Activated T-cell treated with anti-CD3 and anti-CD28 coated beads, Interleukin-2, amount 50 U/mL, for 24 hours (primary cell): Measurements from ENCODE around the gene SLC35F3.

ENCODE experiments used
- DNase-seq: peaks from one replicate; pipeline ENCODE4 v3.0.0-alpha.2; 2020
- H3K27ac Mint-ChIP-seq: 2 replicates; pipeline ENCODE4 v1.8.0; 2020; ENCODE audit warnings: mild to moderate bottlenecking, mixed read lengths
- H3K27me3 Mint-ChIP-seq: 2 replicates; pipeline ENCODE4 v1.8.0; 2020; ENCODE audit warnings: mixed read lengths
- H3K36me3 Mint-ChIP-seq: 2 replicates; pipeline ENCODE4 v1.8.0; 2020; ENCODE audit warnings: low read depth, mixed read lengths
- H3K4me1 Mint-ChIP-seq: 2 replicates; pipeline ENCODE4 v1.8.0; 2020; ENCODE audit warnings: low read depth, mixed read lengths
- H3K4me3 Mint-ChIP-seq: 2 replicates; pipeline ENCODE4 v1.8.0; 2020; ENCODE audit warnings: mild to moderate bottlenecking, moderate library complexity, mixed read lengths
- H3K9me3 Mint-ChIP-seq: 2 replicates; pipeline ENCODE4 v1.8.0; 2020; ENCODE audit warnings: mixed read lengths

Gene SLC35F3

GRCh38 chr1:233936842-233937241, 32.4 kb downstream of the SLC35F3 start:
- Mint-ChIP-seq H3K36me3 (no peaks in the 10 kb centered on the region), H3K4me1 (no peaks in the 10 kb centered on the region), H3K27ac (no peak overlapping the region), H3K9me3 (no peaks in the 10 kb centered on the region), H3K4me3 (no peak overlapping the region), H3K27me3 (peaks cover 8% of the 10 kb centered on the region)
- no peak for DNase-seq

- Mint-ChIP-seq H3K9me3 (no peaks in the 10 kb centered on the region), H3K36me3 (no peaks in the 10 kb centered on the region), H3K4me3 (no peak overlapping the region), H3K27ac (no peak overlapping the region), H3K27me3 (peaks cover 12% of the 10 kb centered on the region), H3K4me1 (no peaks in the 10 kb centered on the region)
- no peak for DNase-seq
Measured at GRCh38 chr1:233938476-233938875, 34.0 kb downstream of the SLC35F3 start.

- Mint-ChIP-seq H3K36me3 (no peaks in the 10 kb centered on the region), H3K9me3 (no peaks in the 10 kb centered on the region), H3K4me3 (no peak overlapping the region), H3K27ac (no peak overlapping the region), H3K4me1 (no peaks in the 10 kb centered on the region), H3K27me3 (peaks cover 12% of the 10 kb centered on the region)
- no peak for DNase-seq
Measured at GRCh38 chr1:233939451-233939850, 35.0 kb downstream of the SLC35F3 start.

- Mint-ChIP-seq H3K4me1 (peaks cover 1% of the 10 kb centered on the region), H3K27ac (no peak overlapping the region), H3K27me3 (peaks cover 12% of the 10 kb centered on the region), H3K4me3 (no peak overlapping the region), H3K36me3 (no peaks in the 10 kb centered on the region), H3K9me3 (no peaks in the 10 kb centered on the region)
- no peak for DNase-seq
Measured at GRCh38 chr1:233940908-233941307, 36.4 kb downstream of the SLC35F3 start.

- Mint-ChIP-seq H3K27ac (no peak overlapping the region), H3K27me3 (peaks cover 8% of the 10 kb centered on the region), H3K36me3 (no peaks in the 10 kb centered on the region), H3K4me3 (no peak overlapping the region), H3K9me3 (no peaks in the 10 kb centered on the region), H3K4me1 (peaks cover 1% of the 10 kb centered on the region)
- DNase-seq = no peak
Measured at GRCh38 chr1:233944601-233945000, 40.1 kb downstream of the SLC35F3 start.

GRCh38 chr1:233945573-233945972, 41.1 kb downstream of the SLC35F3 start:
- DNase-seq = no peak
- H3K4me3 Mint-ChIP-seq = no peak overlapping the region
- H3K27me3 Mint-ChIP-seq = peaks cover 8% of the 10 kb centered on the region
- peaks cover 1% of the 10 kb centered on the region for H3K4me1 Mint-ChIP-seq
- H3K36me3 Mint-ChIP-seq = no peaks in the 10 kb centered on the region
- H3K9me3 Mint-ChIP-seq = no peaks in the 10 kb centered on the region
- H3K27ac Mint-ChIP-seq = no peak overlapping the region

GRCh38 chr1:233945979-233946378, 41.5 kb downstream of the SLC35F3 start:
- H3K4me1 Mint-ChIP-seq = peaks cover 1% of the 10 kb centered on the region
- no peak for DNase-seq
- H3K9me3 Mint-ChIP-seq = no peaks in the 10 kb centered on the region
- H3K27me3 Mint-ChIP-seq = peaks cover 8% of the 10 kb centered on the region
- H3K4me3 Mint-ChIP-seq = no peak overlapping the region
- no peak overlapping the region for H3K27ac Mint-ChIP-seq
- no peaks in the 10 kb centered on the region for H3K36me3 Mint-ChIP-seq

- H3K4me1 Mint-ChIP-seq = peaks cover 1% of the 10 kb centered on the region
- H3K9me3 Mint-ChIP-seq = peaks cover 3% of the 10 kb centered on the region
- no peak for DNase-seq
- H3K27ac Mint-ChIP-seq = no peak overlapping the region
- no peak overlapping the region for H3K4me3 Mint-ChIP-seq
- peaks cover 8% of the 10 kb centered on the region for H3K27me3 Mint-ChIP-seq
- H3K36me3 Mint-ChIP-seq = no peaks in the 10 kb centered on the region
Measured at GRCh38 chr1:233946724-233947123, 42.2 kb downstream of the SLC35F3 start.

- Mint-ChIP-seq H3K4me3 (no peak overlapping the region), H3K36me3 (no peaks in the 10 kb centered on the region), H3K27ac (no peak overlapping the region), H3K4me1 (no peaks in the 10 kb centered on the region), H3K9me3 (peaks cover 7% of the 10 kb centered on the region), H3K27me3 (peaks cover 4% of the 10 kb centered on the region)
- DNase-seq = no peak
Measured at GRCh38 chr1:233951804-233952203, 47.3 kb downstream of the SLC35F3 start.

GRCh38 chr1:233957691-233958090, 53.2 kb downstream of the SLC35F3 start:
- Mint-ChIP-seq H3K4me1 (no peaks in the 10 kb centered on the region), H3K9me3 (peaks cover 5% of the 10 kb centered on the region), H3K27ac (no peak overlapping the region), H3K36me3 (no peaks in the 10 kb centered on the region), H3K4me3 (no peak overlapping the region), H3K27me3 (no peaks in the 10 kb centered on the region)
- no peak for DNase-seq

- Mint-ChIP-seq H3K36me3 (no peaks in the 10 kb centered on the region), H3K9me3 (peaks cover 5% of the 10 kb centered on the region), H3K27ac (no peak overlapping the region), H3K4me1 (no peaks in the 10 kb centered on the region), H3K27me3 (peaks cover 4% of the 10 kb centered on the region), H3K4me3 (no peak overlapping the region)
- no peak for DNase-seq
Measured at GRCh38 chr1:233959102-233959501, 54.6 kb downstream of the SLC35F3 start.

- peaks cover 5% of the 10 kb centered on the region for H3K9me3 Mint-ChIP-seq
- H3K27me3 Mint-ChIP-seq = peaks cover 11% of the 10 kb centered on the region
- no peaks in the 10 kb centered on the region for H3K4me1 Mint-ChIP-seq
- no peak for DNase-seq
- no peak overlapping the region for H3K4me3 Mint-ChIP-seq
- no peaks in the 10 kb centered on the region for H3K36me3 Mint-ChIP-seq
- H3K27ac Mint-ChIP-seq = no peak overlapping the region
Measured at GRCh38 chr1:233959971-233960370, 55.5 kb downstream of the SLC35F3 start.

GRCh38 chr1:233960386-233960785, 55.9 kb downstream of the SLC35F3 start:
- H3K27ac Mint-ChIP-seq = no peak overlapping the region
- H3K27me3 Mint-ChIP-seq = peaks cover 11% of the 10 kb centered on the region
- no peaks in the 10 kb centered on the region for H3K4me1 Mint-ChIP-seq
- H3K36me3 Mint-ChIP-seq = no peaks in the 10 kb centered on the region
- no peak overlapping the region for H3K4me3 Mint-ChIP-seq
- DNase-seq = no peak
- H3K9me3 Mint-ChIP-seq = peaks cover 5% of the 10 kb centered on the region

- Mint-ChIP-seq H3K36me3 (no peaks in the 10 kb centered on the region), H3K27ac (no peak overlapping the region), H3K4me3 (no peak overlapping the region), H3K27me3 (peaks cover 11% of the 10 kb centered on the region), H3K4me1 (no peaks in the 10 kb centered on the region), H3K9me3 (peaks cover 3% of the 10 kb centered on the region)
- no peak for DNase-seq
Measured at GRCh38 chr1:233962878-233963277, 58.4 kb downstream of the SLC35F3 start.

GRCh38 chr1:233965856-233966255, 61.4 kb downstream of the SLC35F3 start:
- peaks cover 11% of the 10 kb centered on the region for H3K27me3 Mint-ChIP-seq
- H3K27ac Mint-ChIP-seq = no peak overlapping the region
- no peaks in the 10 kb centered on the region for H3K4me1 Mint-ChIP-seq
- no peaks in the 10 kb centered on the region for H3K36me3 Mint-ChIP-seq
- no peak for DNase-seq
- H3K4me3 Mint-ChIP-seq = no peak overlapping the region
- no peaks in the 10 kb centered on the region for H3K9me3 Mint-ChIP-seq

GRCh38 chr1:233971753-233972152, 67.3 kb downstream of the SLC35F3 start:
- no peaks in the 10 kb centered on the region for H3K4me1 Mint-ChIP-seq
- no peak overlapping the region for H3K4me3 Mint-ChIP-seq
- no peak for DNase-seq
- no peaks in the 10 kb centered on the region for H3K36me3 Mint-ChIP-seq
- H3K9me3 Mint-ChIP-seq = no peaks in the 10 kb centered on the region
- no peak overlapping the region for H3K27ac Mint-ChIP-seq
- H3K27me3 Mint-ChIP-seq = no peaks in the 10 kb centered on the region
